H1 (cell line): Measurements from ENCODE around the gene SPTBN5. TPM values are rescaled to one million over a fixed set of nuclear protein-coding genes. Genes with fewer than 3 reads are reported as not detected.

Source experiments
- CTCF ChIA-PET: fragments of 300-600 bp; sonication (Branson Sonifier 250); formaldehyde crosslinking; loops from one replicate; lab custom pipeline; 2021; ENCODE audit not compliant: partially characterized antibody; lab: Charles Lee
- POLR2A ChIA-PET: fragments of 300-600 bp; sonication (Branson Sonifier 250); formaldehyde crosslinking; loops from one replicate; lab custom pipeline; 2021; ENCODE audit warnings: inconsistent platforms; ENCODE audit not compliant: partially characterized antibody; lab: Charles Lee
- DNase-seq, 2 experiments: peaks; one replicate each; pipeline versions ENCODE4 v3.0.0 to v3.0.0-alpha.2; 2010 to 2022; ENCODE audit warnings: low spot score in 2 of 2, low read depth in 1 of 2, mixed read lengths in 1 of 2
- FAIRE-seq: peaks from 2 replicates; lab custom pipeline; 2011; peaks lifted over from hg19 to GRCh38; lab: Jason Lieb, UNC
- H2AFZ ChIP-seq: 2 replicates; pipeline ENCODE4 v1.8.1; 2012; ENCODE audit warnings: low read length, inconsistent platforms
- H2AK5ac ChIP-seq: 2 replicates; pipeline ENCODE4 v1.6.1; 2013; ENCODE audit warnings: low read depth, low read length
- H2BK120ac ChIP-seq: replicated peaks from 2 replicates; pipeline ENCODE3; 2013; ENCODE audit warnings: low read depth, low read length, inconsistent platforms
- H2BK12ac ChIP-seq: 2 replicates; pipeline ENCODE4 v1.6.1; 2013; ENCODE audit warnings: low read depth, low read length
- H2BK15ac ChIP-seq: 2 replicates; pipeline ENCODE4 v1.6.1; 2013; ENCODE audit warnings: low read length
- H2BK20ac ChIP-seq: 2 replicates; pipeline ENCODE4 v1.6.1; 2013; ENCODE audit warnings: low read length
- H2BK5ac ChIP-seq: 2 replicates; pipeline ENCODE4 v1.6.1; 2013; ENCODE audit warnings: low read depth, low read length
- H3K14ac ChIP-seq: 2 replicates; pipeline ENCODE4 v1.6.1; 2013; ENCODE audit warnings: inconsistent platforms; ENCODE audit not compliant: insufficient read length
- H3K18ac ChIP-seq: 2 replicates; pipeline ENCODE4 v1.6.1; 2013; ENCODE audit warnings: low read length; ENCODE audit errors: extremely low read depth
- H3K23ac ChIP-seq: 2 replicates; pipeline ENCODE4 v1.6.1; 2013; ENCODE audit warnings: inconsistent platforms; ENCODE audit not compliant: insufficient read length
- H3K23me2 ChIP-seq: 2 replicates; pipeline ENCODE4 v1.6.1; 2013; ENCODE audit warnings: low read depth, low read length
- H3K27ac ChIP-seq: 2 replicates; pipeline ENCODE4 v1.6.1; 2011; ENCODE audit warnings: low read depth, low read length, inconsistent platforms
- H3K27me3 ChIP-seq, 4 experiments: replicated peaks in 1 of 4; 1 replicate in 1 of 4; 2 replicates in 3 of 4; pipeline versions ENCODE4 v1.6.1 to v1.8.1; 2011 to 2013; ENCODE audit warnings: low read length in 3 of 4, mild to moderate bottlenecking in 3 of 4, inconsistent platforms in 2 of 4, mixed read lengths in 2 of 4, moderate library complexity in 1 of 4; ENCODE audit not compliant: control insufficient read depth in 3 of 4, insufficient read depth in 3 of 4; ENCODE audit errors: extremely low read depth in 1 of 4
- H3K36me3 ChIP-seq, 4 experiments: 2 replicates each; pipeline versions ENCODE4 v1.6.1 to v1.8.1; 2011 to 2013; ENCODE audit warnings: mild to moderate bottlenecking in 4 of 4, low read length in 3 of 4, moderate library complexity in 2 of 4, control low read depth in 1 of 4, inconsistent platforms in 1 of 4; ENCODE audit not compliant: insufficient read depth in 4 of 4, control insufficient read depth in 2 of 4
- H3K4ac ChIP-seq: replicated peaks from 2 replicates; pipeline ENCODE3; 2013; ENCODE audit warnings: low read length, low read depth, mixed read lengths, inconsistent platforms; ENCODE audit not compliant: insufficient read length
- H3K4me1 ChIP-seq, 4 experiments: replicated peaks in 1 of 4; 1 replicate in 1 of 4; 2 replicates in 3 of 4; pipeline versions ENCODE4 v1.6.1 to v1.8.1; 2011 to 2013; ENCODE audit warnings: low read length in 3 of 4, inconsistent platforms in 2 of 4, mixed read lengths in 1 of 4; ENCODE audit not compliant: insufficient read depth in 4 of 4, control insufficient read depth in 3 of 4
- H3K4me2 ChIP-seq, 2 experiments: 2 replicates each; pipeline versions ENCODE4 v1.6.1 to v1.8.1; 2011 to 2013; ENCODE audit warnings: low read depth in 2 of 2, low read length in 2 of 2, control low read depth in 1 of 2, inconsistent platforms in 1 of 2, mild to moderate bottlenecking in 1 of 2; ENCODE audit not compliant: insufficient read depth in 1 of 2
- H3K4me3 ChIP-seq, 4 experiments: fragments of 200-600, 300-600 bp in 1 of 4; sonication (generic), shearing (Covaris generic), sonication (Bioruptor Twin) in 1 of 4; 2 replicates each; pipeline versions ENCODE4 v1.5.1 to v1.8.1; 2011 to 2016; ENCODE audit warnings: low read length in 4 of 4, low read depth in 3 of 4, control low read depth in 2 of 4, inconsistent platforms in 2 of 4, mild to moderate bottlenecking in 2 of 4, mixed read lengths in 1 of 4, moderate library complexity in 1 of 4; ENCODE audit not compliant: insufficient read depth in 2 of 4; ENCODE audit errors: extremely low read depth in 1 of 4
- H3K56ac ChIP-seq: replicated peaks from 2 replicates; pipeline ENCODE3; 2013; ENCODE audit warnings: low read depth, mild to moderate bottlenecking, mixed read lengths, low read length, inconsistent platforms; ENCODE audit not compliant: insufficient read length
- H3K79me1 ChIP-seq: 2 replicates; pipeline ENCODE4 v1.6.1; 2013; ENCODE audit warnings: low read depth, low read length, control low read depth
- H3K79me2 ChIP-seq, 2 experiments: 2 replicates each; pipeline versions ENCODE4 v1.6.1 to v1.8.1; 2012 to 2013; ENCODE audit warnings: low read length in 2 of 2, mild to moderate bottlenecking in 2 of 2, inconsistent platforms in 1 of 2; ENCODE audit not compliant: insufficient read depth in 2 of 2, control insufficient read depth in 1 of 2
- H3K9ac ChIP-seq, 4 experiments: replicated peaks in 1 of 4; 1 replicate in 1 of 4; 2 replicates in 3 of 4; pipeline versions ENCODE4 v1.6.1 to v1.8.1; 2011 to 2013; ENCODE audit warnings: low read depth in 3 of 4, low read length in 3 of 4, control low read depth in 2 of 4, mild to moderate bottlenecking in 2 of 4, moderate library complexity in 2 of 4, inconsistent platforms in 1 of 4; ENCODE audit errors: extremely low read depth in 1 of 4
- H3K9me3 ChIP-seq, 2 experiments: 2 replicates each; pipeline versions ENCODE4 v1.6.1 to v1.8.1; 2012 to 2013; ENCODE audit warnings: mild to moderate bottlenecking in 2 of 2, moderate library complexity in 2 of 2, control low read depth in 1 of 2, inconsistent platforms in 1 of 2, low read depth in 1 of 2, low read length in 1 of 2, mixed read lengths in 1 of 2; ENCODE audit not compliant: insufficient read depth in 2 of 2
- H4K20me1 ChIP-seq, 2 experiments: replicated peaks in 1 of 2; 2 replicates each; pipeline versions ENCODE3 to v1.8.1; 2011 to 2013; ENCODE audit warnings: inconsistent platforms in 2 of 2, low read length in 2 of 2, mild to moderate bottlenecking in 1 of 2; ENCODE audit not compliant: insufficient read depth in 2 of 2, control insufficient read depth in 1 of 2
- H4K5ac ChIP-seq: 2 replicates; pipeline ENCODE4 v1.6.1; 2013; ENCODE audit warnings: low read length, low read depth, mixed read lengths, inconsistent platforms; ENCODE audit not compliant: insufficient read length
- H4K8ac ChIP-seq: 2 replicates; pipeline ENCODE4 v1.8.0; 2013; ENCODE audit warnings: mild to moderate bottlenecking, moderate library complexity, low read length, inconsistent platforms; ENCODE audit not compliant: insufficient read depth; ENCODE audit errors: extremely low read depth
- H4K91ac ChIP-seq: replicated peaks from 2 replicates; pipeline ENCODE3; 2013; ENCODE audit warnings: low read length, mixed read lengths, inconsistent platforms; ENCODE audit not compliant: insufficient read length
- ASH2L ChIP-seq: fragments of 200-600, 300-600 bp; sonication (generic); IDR thresholded peaks from one replicate; pipeline ENCODE4 v1.7.1; 2017; ENCODE audit warnings: low read length
- BCL11A ChIP-seq, 2 experiments: IDR thresholded peaks; one replicate each; pipeline ENCODE4 v1.6.1; 2011; ENCODE audit warnings: low read depth in 2 of 2, low read length in 2 of 2, mild to moderate bottlenecking in 2 of 2
- CBX8 ChIP-seq: fragments of 300-800, 300-1000 bp; sonication (generic); IDR thresholded peaks from 2 replicates; pipeline ENCODE4 v1.7.1; 2016; ENCODE audit warnings: low read depth, low read length, borderline replicate concordance
- HDAC2 ChIP-seq, 2 experiments: fragments of 300-600 bp in 1 of 2; sonication (generic) in 1 of 2; IDR thresholded peaks; 2 replicates each; pipeline ENCODE4 v1.6.1; 2011 to 2012; ENCODE audit warnings: low read depth in 2 of 2, low read length in 2 of 2, mild to moderate bottlenecking in 2 of 2, moderate library complexity in 2 of 2, borderline replicate concordance in 1 of 2, inconsistent platforms in 1 of 2
- JUN ChIP-seq: IDR thresholded peaks from 2 replicates; pipeline ENCODE4 v1.6.1; 2011; ENCODE audit warnings: low read depth, mild to moderate bottlenecking, improper control_type of control experiment, low read length
- NRF1 ChIP-seq: IDR thresholded peaks from 2 replicates; pipeline ENCODE4 v1.6.1; 2011; ENCODE audit warnings: mild to moderate bottlenecking, low read depth, low read length, improper control_type of control experiment
- POLR2AphosphoS5 ChIP-seq: IDR thresholded peaks from 2 replicates; pipeline ENCODE4 v1.6.1; 2011; ENCODE audit warnings: low read depth, low read length
- RFX5 ChIP-seq: IDR thresholded peaks from 2 replicates; pipeline ENCODE4 v1.6.1; 2011; ENCODE audit warnings: low read depth, low read length, improper control_type of control experiment, borderline replicate concordance
- SP2 ChIP-seq: IDR thresholded peaks from 2 replicates; pipeline ENCODE4 v1.6.1; 2012; ENCODE audit warnings: mild to moderate bottlenecking, low read length, inconsistent platforms
- SUZ12 ChIP-seq: fragments of 200-600 bp; sonication (generic); IDR thresholded peaks from 2 replicates; pipeline ENCODE4 v1.6.1; 2012; ENCODE audit warnings: mild to moderate bottlenecking, inconsistent platforms, low read length, moderate library complexity, mixed read lengths
- TAF7 ChIP-seq: optimal IDR thresholded peaks from 2 replicates; pipeline ENCODE3; 2011; ENCODE audit warnings: low read depth, mild to moderate bottlenecking, inconsistent platforms, low read length, moderate library complexity, borderline replicate concordance
- WGBS, 2 experiments: shearing (Covaris generic) in 1 of 2; methylation state at CpG; one replicate each; pipeline versions ENCODE4 v1.1.6 to v1.1.7; 2013 to 2015; ENCODE audit warnings: low lambda C conversion rate in 2 of 2, mixed read lengths in 2 of 2, inconsistent platforms in 1 of 2, low coverage in 1 of 2, missing lambda C conversion rate in 1 of 2; ENCODE audit not compliant: insufficient replicate concordance in 2 of 2, insufficient coverage in 1 of 2, insufficient read length in 1 of 2; ENCODE audit errors: extremely low coverage in 1 of 2, missing lambda C conversion rate in 1 of 2; 5-methylcytosine and 5-hydroxymethylcytosine counted together
- polyA plus RNA-seq, 7 experiments: library from polyadenylated mRNA; depleted of rRNA in 3 of 7; stranded (reverse) in 5 of 7; unstranded in 2 of 7; fragments of >200 nt in 5 of 7; fragments of 200-250 nt in 2 of 7; gene quantifications; 1 replicate in 5 of 7; 2 replicates in 1 of 7; 4 replicates in 1 of 7; pipeline versions ENCODE4 v1.2.1 to v1.2.3, GENCODE V29; 2011 to 2013; ENCODE audit warnings: missing spikeins in 2 of 7, mixed read lengths in 2 of 7
- total RNA-seq: library from RNA; stranded (reverse); fragmentation: NEBNext Ultra II Directional; extraction: Animal tissue kit (Norgen Biotek cat#: 25700); gene quantifications from 2 replicates; pipeline ENCODE4 v1.2.1, GENCODE V29; 2021

Gene SPTBN5
- total and polyA plus RNA-seq, 2 of the 8 experiments (the other 6 are each of a cell fraction or from before 2014, with no cell fraction given) = 0.32 to 0.84 TPM

DNA sequence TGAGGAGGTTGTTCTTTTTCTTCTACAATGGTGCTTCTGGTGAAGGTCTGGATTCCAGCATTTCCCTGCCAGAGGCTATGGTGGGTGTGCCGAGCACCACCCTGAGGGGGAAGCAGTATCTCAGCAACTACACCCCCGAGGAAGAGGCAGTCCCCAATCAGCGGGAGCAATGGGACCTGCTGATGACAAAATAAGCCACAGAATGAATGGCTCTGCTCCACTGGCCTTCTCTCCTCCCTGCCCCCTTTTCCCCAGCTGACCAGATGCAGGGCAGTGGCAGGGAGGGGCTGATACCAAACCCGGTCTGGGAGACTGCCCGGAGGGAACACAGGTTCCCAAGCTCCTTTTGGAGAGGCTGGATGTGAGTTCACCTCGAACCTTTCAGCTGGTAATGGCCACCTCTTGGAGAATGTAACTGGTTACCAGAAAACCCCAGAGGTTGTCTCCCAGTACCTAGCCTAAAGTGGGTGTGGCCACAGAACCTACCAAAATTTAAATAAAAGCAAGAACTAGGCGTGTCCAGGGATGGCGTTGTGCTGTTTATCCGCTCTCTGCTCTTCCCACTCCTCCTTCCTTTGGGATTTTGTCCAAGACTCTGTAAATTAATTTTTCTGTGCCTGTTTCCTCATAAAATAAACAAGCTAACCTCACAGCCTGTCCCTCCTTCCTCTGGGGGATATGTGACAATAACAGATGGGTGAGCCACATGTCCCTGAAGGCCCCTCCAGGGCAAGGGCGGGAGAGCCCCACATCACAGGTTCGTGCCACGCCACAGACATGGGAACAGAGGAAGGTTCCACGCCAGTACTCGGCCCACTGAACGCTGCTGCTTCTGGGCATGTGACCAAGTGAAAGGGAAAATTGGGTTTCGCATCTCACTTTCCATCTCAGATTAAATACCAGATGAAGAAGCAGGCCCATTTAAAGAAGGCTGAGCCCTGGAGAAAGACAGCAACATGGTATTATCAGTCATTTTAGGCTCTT lies 35.1 kb upstream of the SPTBN5 start:
- no peak overlapping the region for H3K4me2 ChIP-seq
- H3K23me2 ChIP-seq = no peaks in the 10 kb centered on the region
- peaks cover 12% of the 10 kb centered on the region; the same call in 1 of the 2 replicates for H3K79me1 ChIP-seq
- no peaks in the 10 kb centered on the region for H3K27me3 ChIP-seq
- H2AFZ ChIP-seq = no peak overlapping the region
- no peak overlapping the region for H3K56ac ChIP-seq
- H3K4me1 ChIP-seq = peaks cover 3 to 8% (median 7%) of the 10 kb centered on the region in 4 experiments
- H3K9me3 ChIP-seq = no peaks in the 10 kb centered on the region
- no peak overlapping the region for H3K4me3 ChIP-seq
- no peak overlapping the region for H2BK5ac ChIP-seq
- H3K36me3 ChIP-seq = peaks cover 0 to 2% (median 0%) of the 10 kb centered on the region in 4 experiments; a peak in 3 of 8 replicates
- no peak overlapping the region for H2BK20ac ChIP-seq
- H2BK12ac ChIP-seq = 0 out of 2 replicates have a peak overlapping the region, but pooled peaks have one; percentile 17
- DNase-seq = no peak
- 82% methylated on average over 16 of the region's 16 CpGs; no CpG with 5 or more reads in 1 of the 2 experiments for WGBS, 2 experiments
- H2AK5ac ChIP-seq = no peak overlapping the region
- no peak overlapping the region for H4K91ac ChIP-seq
- H3K14ac ChIP-seq = no peak overlapping the region
- H4K5ac ChIP-seq = no peak overlapping the region
- H2BK15ac ChIP-seq = no peak overlapping the region
- H2BK120ac ChIP-seq = no peak overlapping the region
- no peak overlapping the region for H3K23ac ChIP-seq
- H4K20me1 ChIP-seq = peaks cover 2 to 12% of the 10 kb centered on the region in 2 experiments
- no peak overlapping the region for H3K4ac ChIP-seq
- ChIA-PET POLR2A (interaction anchor here (1.3 kb wide), 1 partner anchor 68 kb away, joined by 3 read pairs; no protein-coding TSS in a partner anchor), CTCF (interaction anchor here (0.9 to 1.7 kb wide), 3 partner anchors 24 to 118 kb away, joined by 3 to 4 read pairs (median 3); no protein-coding TSS in a partner anchor)
- FAIRE-seq = no peak
- no peak overlapping the region; a peak in 1 of 7 replicates for H3K9ac ChIP-seq
- no peaks in the 10 kb centered on the region for H3K79me2 ChIP-seq
- no peak overlapping the region for H3K18ac ChIP-seq
- no peak overlapping the region; the same call in none of the 2 replicates for H4K8ac ChIP-seq
- no peak overlapping the region; the same call in 1 of the 2 replicates for H3K27ac ChIP-seq
- TF ChIP-seq JUN = no peak
- TF ChIP-seq CBX8 = no peak
- no peak for TF ChIP-seq RFX5
- TF ChIP-seq BCL11A (IDR thresholded peaks at IDR 0.05; ENCODE audit: low read depth in 2 of 2, low read length in 2 of 2) = no peak
- TF ChIP-seq POLR2AphosphoS5 = no peak
- no peak for TF ChIP-seq ASH2L
- no peak for TF ChIP-seq SUZ12
- no peak for TF ChIP-seq NRF1
- TF ChIP-seq SP2 = no peak
- TF ChIP-seq HDAC2 (IDR thresholded peaks at IDR 0.05; ENCODE audit: borderline replicate concordance in 1 of 2, low read depth in 2 of 2, low read length in 2 of 2) = no peak
- no peak for TF ChIP-seq TAF7
